C4-2B (cell line): ENCODE measurements around the gene HTN3.
"Not testable (repeated sequence)": the region's sequence is repeated elsewhere in the genome, so short reads cannot be mapped to it uniquely, and the experiment has no call there.

Experiments
- CTCF ChIP-seq: fragments of 450-650 bp; conservative IDR thresholded peaks from 2 replicates; pipeline ENCODE4 v1.5.1; 2017; ENCODE audit warnings: mild to moderate bottlenecking
- ZFX ChIP-seq: fragments of 450-650 bp; IDR thresholded peaks from 2 replicates; pipeline ENCODE4 v1.6.1; 2017

- TF ChIP-seq CTCF, ZFX: not testable (repeated sequence)
Measured at GRCh38 chr4:70050138-70050537, 21.9 kb downstream of the HTN3 start, which contains the start of gene HTN1.
